ENCODE results near the gene PLA2G3. TPM values are rescaled to one million over a fixed set of nuclear protein-coding genes. Genes with fewer than 3 reads are reported as not detected.

PLA2G3 gene
- total and polyA plus RNA-seq, 2 of the 8 experiments (the other 6 are each of a cell fraction or from before 2014, with no cell fraction given), result 18.1 to 25.9 TPM

DNA sequence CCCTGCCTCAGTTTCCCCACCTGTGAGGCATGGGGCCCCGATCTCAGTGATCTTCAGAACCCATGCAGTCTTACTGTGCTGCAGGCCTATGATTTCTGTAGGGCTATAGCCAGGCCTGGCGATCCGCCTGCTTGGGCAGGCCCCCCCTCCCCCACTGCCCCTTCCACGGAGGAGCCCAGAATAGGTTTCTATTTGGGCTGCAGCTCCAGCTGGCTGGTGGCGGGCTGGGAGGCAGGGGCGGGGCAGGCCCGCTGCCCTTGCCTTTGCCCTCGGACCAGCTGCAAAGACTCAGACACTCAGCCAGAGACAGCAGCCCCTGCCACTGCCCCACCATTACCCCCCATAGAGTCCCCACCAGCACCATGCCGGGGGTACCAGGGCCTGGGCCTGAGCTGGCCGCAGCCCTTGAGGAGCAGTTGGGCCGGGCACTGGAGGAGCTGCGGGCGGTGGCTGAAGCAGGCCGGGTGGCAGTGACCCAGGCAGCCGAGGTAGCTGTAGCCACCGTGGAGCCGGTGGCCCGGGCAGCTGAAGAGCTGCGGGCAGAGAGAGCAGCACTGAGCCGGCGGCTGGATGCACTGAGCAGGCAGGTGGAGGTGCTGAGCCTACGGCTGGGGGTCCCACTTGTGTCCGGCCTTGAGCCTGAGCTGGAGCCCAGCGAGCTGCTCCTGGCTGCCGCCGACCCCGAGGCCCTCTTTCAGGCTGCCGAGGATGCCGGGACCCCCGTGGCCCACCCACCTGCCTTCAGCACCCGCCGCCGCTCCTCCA lies 47.0 kb downstream of the PLA2G3 start (continued):
- TF ChIP-seq SUZ12 (IDR thresholded peaks at IDR 0.05; ENCODE audit: low read length), result no peak

Measured in H1 (cell line).